Cardiac fibroblast (primary cell): ENCODE results near the gene SULF2.

Experiments used
- DNase-seq, 2 donors: peaks; one replicate each; pipeline versions ENCODE4 v3.0.0 to v3.0.0-alpha.2; 2010; ENCODE audit warnings: low read depth in 2 of 2
- H3K4me3 ChIP-seq, 2 donors: replicated peaks in 1 of 2; 1 replicate in 1 of 2; 2 replicates in 1 of 2; pipeline ENCODE4 v1.5.1; 2011; ENCODE audit warnings: low read depth in 2 of 2, low read length in 2 of 2, mild to moderate bottlenecking in 2 of 2, moderate library complexity in 1 of 2
- TF ChIP-seq, protein P1 (sequence below): IDR thresholded peaks from one replicate; pipeline ENCODE4 v1.5.1; 2011; ENCODE audit warnings: low read depth, mild to moderate bottlenecking, low read length, inconsistent platforms

Gene SULF2

GRCh38 chr20:47789081-47789763 lies 3.9 kb upstream of the SULF2 start:
- TF ChIP-seq, protein P1, sequence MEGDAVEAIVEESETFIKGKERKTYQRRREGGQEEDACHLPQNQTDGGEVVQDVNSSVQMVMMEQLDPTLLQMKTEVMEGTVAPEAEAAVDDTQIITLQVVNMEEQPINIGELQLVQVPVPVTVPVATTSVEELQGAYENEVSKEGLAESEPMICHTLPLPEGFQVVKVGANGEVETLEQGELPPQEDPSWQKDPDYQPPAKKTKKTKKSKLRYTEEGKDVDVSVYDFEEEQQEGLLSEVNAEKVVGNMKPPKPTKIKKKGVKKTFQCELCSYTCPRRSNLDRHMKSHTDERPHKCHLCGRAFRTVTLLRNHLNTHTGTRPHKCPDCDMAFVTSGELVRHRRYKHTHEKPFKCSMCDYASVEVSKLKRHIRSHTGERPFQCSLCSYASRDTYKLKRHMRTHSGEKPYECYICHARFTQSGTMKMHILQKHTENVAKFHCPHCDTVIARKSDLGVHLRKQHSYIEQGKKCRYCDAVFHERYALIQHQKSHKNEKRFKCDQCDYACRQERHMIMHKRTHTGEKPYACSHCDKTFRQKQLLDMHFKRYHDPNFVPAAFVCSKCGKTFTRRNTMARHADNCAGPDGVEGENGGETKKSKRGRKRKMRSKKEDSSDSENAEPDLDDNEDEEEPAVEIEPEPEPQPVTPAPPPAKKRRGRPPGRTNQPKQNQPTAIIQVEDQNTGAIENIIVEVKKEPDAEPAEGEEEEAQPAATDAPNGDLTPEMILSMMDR = no peak
- peak in 1 of 2 donors; percentile 67 for DNase-seq
- no peak overlapping the region for H3K4me3 ChIP-seq

GRCh38 chr20:47788741-47789080 lies 3.4 kb upstream of the SULF2 start:
- no peak for DNase-seq
- no peak overlapping the region for H3K4me3 ChIP-seq
- TF ChIP-seq, protein P1 = no peak

GRCh38 chr20:47786765-47787107 lies 1.5 kb upstream of the SULF2 start:
- DNase-seq = no peak
- TF ChIP-seq, protein P1 = no peak
- peak overlapping the region; percentile 47 to 56 for H3K4me3 ChIP-seq

- TF ChIP-seq, protein P1 = peak; percentile 76
- peak; percentile 81 to 90 for DNase-seq
- peak overlapping the region; percentile 47 to 56 for H3K4me3 ChIP-seq
Observed at GRCh38 chr20:47785854-47786764, 828 bp upstream of the SULF2 start.

DNA sequence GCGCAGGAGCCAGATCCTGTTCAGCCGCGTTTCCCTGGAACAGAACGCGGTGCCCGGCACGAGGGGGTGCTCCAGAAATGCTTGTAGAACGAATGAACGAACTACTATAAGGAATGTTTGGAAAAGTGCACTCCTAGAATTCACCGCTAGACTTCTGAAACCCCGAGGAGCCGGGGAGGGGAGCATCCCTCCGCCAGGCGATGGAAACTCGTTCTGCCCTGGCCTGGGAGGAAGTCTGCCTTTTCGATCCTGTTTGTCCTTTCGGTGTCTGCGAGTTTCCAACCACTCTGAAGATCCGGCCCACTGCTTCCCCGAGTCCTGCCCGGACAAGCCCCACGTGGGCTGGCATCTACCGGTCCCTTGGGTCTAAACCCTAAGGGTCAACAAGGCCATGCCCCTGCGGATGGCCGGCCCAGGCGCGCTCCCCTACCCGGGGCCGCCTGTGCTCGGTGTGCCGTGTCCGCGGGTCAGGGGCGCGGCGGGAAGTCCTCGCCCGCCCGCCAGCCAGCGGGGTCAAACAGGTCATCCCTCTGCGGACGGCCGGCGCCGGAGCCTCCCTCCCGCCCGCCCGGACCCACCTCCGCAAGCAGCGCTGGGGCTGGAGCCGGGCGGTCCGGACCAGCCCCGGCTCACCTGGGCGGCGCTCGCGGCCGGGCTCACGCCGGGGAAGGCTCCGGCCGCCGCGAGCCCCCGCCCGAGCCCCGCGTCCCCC lies 526 bp downstream of the SULF2 start:
- DNase-seq = peak; percentile 45 to 66
- TF ChIP-seq, protein P1 = no peak
- peak overlapping the region; percentile 53 to 68 for H3K4me3 ChIP-seq

GRCh38 chr20:47783828-47784598 lies 1.3 kb downstream of the SULF2 start:
- peak overlapping the region; percentile 53 to 68 for H3K4me3 ChIP-seq
- DNase-seq = no peak
- TF ChIP-seq, protein P1 = no peak
